GM21367 (cell line): ENCODE data around the gene UQCRC2.
"Not testable (repeated sequence)": the region's sequence is repeated elsewhere in the genome, so short reads cannot be mapped to it uniquely, and the experiment has no call there.

Experiments
- ATAC-seq: cut with Tn5 transposase; IDR thresholded peaks from one replicate; pipeline ENCODE4 v1.9.1; 2021; ENCODE audit not compliant: unreplicated experiment

UQCRC2 gene

GRCh38 chr16:22008215-22009059, 55.3 kb downstream of the UQCRC2 start:
- ATAC-seq: no peak

- no peak for ATAC-seq
These were observed 57.7 kb downstream of the UQCRC2 start for GRCh38 chr16:22010902-22011301.

- no peak for ATAC-seq
These were observed 59.1 kb downstream of the UQCRC2 start for GRCh38 chr16:22012241-22012640.

- no peak for ATAC-seq
These were observed 60.3 kb downstream of the UQCRC2 start for GRCh38 chr16:22013486-22013885.

DNA sequence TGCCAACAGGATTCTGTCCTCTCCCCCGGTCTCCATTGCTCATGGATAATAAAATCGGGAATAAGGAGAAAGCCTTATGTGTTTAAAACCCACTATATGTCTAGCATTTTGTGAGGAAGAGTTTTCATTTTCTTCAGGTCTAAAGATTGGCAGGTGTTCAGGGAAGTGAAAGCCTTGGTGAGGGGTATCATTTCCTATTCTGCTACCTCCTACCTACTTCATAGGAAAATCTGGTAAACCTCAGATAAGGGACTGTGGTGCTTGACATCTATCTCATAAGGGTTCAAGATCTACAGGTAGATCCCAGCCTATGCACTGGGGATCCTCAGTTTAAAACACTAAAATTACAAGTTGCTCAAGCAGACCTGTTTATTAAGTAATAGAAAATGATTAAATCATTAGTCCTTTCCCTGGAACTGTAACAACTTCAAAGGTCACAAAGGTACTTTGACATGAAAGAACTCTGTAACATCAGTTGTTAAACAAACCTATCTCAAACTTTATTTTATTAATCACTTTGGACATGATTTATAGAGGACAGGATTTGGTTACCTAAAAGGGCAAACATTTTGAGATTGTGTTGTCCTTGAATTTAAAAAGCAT, 61.2 kb downstream of the UQCRC2 start:
- ATAC-seq: no peak

DNA sequence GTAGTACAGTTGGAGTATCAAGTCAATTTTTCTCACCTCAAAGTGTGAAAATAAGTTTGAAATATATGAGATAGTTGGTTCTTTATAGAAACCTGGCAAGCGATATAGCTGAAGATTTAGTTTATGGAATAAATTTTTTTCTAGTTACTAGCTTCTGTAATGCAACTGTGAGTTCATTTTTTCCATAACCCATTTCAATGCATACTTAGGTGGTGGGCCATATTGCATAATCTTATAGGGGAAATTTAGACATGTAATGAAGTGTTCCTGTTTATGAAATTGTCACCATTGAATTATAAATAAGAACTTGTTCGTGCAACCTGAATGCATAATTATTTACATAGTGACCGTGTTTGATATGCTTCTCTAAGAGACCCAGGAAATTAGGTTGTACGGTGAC, 63.8 kb downstream of the UQCRC2 start:
- no peak for ATAC-seq

- ATAC-seq: no peak
These were observed 65.4 kb downstream of the UQCRC2 start for GRCh38 chr16:22018559-22018958.

DNA sequence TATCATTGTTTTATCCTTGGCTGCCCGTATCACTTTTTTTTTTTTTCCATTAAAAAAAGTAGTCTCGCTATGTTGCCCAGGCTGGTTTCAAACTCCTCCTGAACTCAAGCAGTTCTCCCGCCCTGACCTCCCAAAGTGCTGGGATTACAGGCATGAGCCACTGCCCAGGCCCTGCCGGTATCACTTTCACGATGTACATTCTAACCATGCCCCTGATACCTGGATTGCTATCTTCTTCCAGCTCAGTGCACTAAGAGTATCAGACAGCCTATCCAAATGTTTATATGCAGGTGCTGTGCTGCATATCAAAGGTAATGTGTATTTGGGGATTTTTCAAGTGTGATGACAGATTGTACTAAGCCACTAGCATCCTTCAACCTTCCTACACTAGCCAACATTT, 69.0 kb downstream of the UQCRC2 start:
- no peak for ATAC-seq

DNA sequence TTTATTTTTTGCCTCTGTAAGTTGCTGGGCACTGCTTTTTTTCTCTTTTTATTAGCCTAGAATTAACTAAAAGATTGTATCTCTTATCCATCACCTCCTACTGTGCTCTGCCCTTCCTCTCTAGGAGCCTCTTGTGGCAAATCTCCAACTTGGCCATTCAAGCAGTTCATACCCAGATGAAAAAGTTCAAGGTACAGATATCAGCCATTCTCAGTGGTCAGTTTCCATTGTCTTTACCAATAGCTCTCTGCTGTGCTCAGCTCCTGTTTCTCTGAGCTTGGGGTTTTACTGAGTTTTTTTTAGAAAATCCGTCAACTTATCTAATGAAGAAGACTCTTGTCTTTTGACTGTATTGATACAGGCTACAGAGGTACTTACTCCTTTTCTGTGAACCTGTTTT, 70.3 kb downstream of the UQCRC2 start:
- no peak for ATAC-seq

GRCh38 chr16:22024785-22025184, 71.6 kb downstream of the UQCRC2 start:
- not testable (repeated sequence) for ATAC-seq

DNA sequence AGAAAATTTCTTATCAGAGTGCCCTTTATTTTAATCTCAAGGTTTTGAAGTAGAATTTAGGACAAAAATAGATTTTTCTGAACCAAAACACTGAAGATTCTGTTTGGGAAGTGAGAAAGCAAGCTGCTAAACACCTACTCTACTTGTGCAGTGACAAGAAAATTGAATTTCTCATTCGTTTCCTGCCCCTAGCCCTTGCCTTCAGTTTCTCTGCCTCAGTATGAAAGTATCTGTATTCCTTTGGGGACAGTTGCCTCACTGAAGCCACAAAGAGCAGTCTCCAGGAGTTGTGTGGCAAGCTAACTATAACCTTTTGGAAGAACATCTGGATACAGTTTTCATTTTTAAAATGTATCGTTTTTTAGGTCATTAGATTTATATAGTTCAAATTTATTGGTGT, 74.5 kb downstream of the UQCRC2 start:
- no peak for ATAC-seq

DNA sequence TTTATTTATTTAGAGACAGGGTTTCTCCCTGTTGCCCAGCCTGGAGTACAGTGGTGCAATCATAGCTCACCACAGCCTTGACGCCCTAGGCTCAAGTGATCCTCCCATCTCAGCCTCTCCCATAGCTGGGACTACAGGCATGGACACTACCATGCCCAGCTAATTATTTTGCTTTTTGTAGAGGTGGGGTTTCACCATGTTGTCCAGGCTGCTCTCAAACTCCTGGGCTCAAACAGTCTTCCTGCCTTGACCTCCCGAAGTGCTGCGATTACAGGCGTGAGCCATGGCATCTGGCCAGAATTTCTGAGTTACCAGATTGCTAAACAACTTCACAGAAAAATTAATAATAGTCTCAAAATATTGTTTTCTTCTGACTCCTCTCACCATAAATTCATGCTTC, 76.5 kb downstream of the UQCRC2 start:
- ATAC-seq: no peak

- ATAC-seq: no peak
These were observed 77.1 kb downstream of the UQCRC2 start for GRCh38 chr16:22030087-22030812.

DNA sequence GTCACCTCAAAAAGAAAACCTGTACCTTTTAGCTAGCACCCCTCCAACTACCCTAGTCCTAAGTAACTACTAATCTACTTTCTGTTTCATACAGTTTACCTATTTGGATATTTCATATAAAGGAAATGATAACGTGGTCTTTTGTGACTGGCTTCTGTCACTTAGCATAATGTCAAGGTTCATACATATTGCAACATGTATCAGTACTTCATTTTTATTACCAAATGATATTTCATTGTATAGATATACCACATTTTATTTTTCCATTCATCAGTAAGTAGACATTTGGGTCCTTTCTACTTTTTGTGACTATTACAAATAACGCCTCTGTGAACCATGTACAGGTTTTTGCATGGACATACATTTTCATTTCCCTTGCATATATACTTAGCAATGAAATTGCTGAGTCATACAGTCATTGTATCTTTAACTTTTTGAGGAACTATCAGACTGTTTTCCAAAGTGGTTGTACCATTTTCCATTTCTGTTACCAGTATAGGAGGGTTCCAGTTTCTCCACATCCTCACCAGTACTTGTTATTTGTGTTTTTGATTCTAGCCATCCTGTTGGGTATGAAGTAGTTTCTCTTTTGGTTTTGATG, 78.4 kb downstream of the UQCRC2 start:
- ATAC-seq: no peak
